HG02973 (cell line): Measurements from ENCODE around the gene LAMTOR3.

Source experiments
- ATAC-seq: cut with Tn5 transposase; IDR thresholded peaks from one replicate; pipeline ENCODE4 v1.9.1; 2021; ENCODE audit warnings: moderate library complexity; ENCODE audit not compliant: unreplicated experiment

LAMTOR3 gene

DNA sequence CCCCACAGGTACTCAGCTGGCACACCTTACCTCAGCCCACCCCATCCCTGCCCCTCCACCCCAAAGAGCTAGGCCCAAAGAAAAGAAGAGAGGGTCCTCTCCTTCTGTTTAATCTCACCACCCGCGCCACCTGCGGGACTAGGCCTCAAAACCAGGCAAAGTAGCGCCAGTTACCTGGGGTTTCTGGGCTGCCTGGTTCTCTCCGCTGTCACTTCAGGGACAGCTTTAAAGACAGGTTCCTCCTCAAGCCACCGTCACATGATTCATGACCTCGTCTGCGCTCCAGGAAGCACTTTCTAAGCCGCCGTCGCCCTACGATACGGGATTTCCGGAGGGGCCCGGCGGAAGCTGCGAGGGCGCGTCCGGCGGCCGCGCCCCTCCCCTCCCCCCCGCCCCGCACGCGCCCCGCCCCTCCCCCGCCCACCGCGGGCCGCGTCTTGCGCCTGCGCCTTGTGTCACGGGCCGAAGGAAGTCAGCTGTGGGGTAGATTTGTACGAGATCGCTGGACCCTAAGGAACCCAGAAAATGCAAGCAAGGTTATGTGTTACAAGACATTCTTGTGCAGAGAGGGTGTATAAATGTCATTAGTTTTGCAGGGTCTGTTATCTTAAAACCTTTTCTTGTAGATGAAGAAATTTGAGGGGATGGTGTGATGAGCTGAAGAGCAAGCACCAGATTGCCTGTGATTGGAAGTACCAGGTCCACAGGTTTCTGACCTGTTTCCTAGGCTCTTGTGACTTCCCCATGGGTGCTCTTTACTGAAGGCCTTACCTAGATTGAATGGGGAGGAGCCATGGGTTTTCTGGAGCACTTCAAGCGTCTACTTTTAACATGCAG lies at the start of gene LAMTOR3:
LAMTOR3 (minus strand) TSS at position 267 of the 837 bp plus-strand sequence. CDS start 464 bp downstream, outside the sequence.
- ATAC-seq, result peak; percentile 99

- no peak for ATAC-seq
Observed at GRCh38 chr4:99938243-99938753, 44.1 kb upstream of the LAMTOR3 start.

GRCh38 chr4:99934891-99935290 lies 40.7 kb upstream of the LAMTOR3 start:
- no peak for ATAC-seq

DNA sequence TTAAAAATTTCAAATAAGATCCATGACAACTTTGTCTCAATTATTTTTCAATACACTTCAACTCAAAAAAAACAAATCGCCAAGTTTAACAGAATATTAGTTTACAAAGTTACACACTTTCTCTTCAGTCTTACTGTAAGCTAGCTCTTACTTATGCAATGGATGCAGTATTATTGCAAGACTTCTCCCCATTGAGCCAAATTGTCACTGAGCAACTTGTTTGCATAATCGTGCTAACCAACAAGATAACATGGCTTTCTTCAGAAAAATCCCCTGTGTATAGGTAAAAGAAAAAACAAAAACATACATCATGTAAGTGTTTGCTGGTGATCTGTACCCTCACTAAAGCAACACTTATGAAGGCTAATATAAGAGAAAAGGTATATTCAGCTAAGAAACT lies 33.3 kb upstream of the LAMTOR3 start:
- no peak for ATAC-seq

DNA sequence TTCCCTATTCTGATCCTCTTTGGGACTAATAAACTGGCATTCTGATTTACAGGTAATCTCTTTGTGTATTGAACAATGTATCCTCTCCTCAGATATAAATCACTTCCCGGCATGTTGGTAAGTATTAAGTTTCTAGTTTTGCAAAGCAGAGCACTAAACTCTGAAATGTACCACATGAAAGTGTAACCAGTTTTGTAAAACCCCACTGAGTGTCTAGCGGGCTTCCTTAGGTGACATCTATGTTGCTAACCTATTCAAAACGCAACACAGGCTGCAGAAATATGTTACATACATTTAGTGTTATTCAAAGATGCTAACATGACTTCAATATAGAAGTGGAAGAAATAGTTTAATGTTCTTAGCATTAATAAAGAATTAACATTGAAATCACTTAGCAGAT lies 26.9 kb upstream of the LAMTOR3 start:
- no peak for ATAC-seq

DNA sequence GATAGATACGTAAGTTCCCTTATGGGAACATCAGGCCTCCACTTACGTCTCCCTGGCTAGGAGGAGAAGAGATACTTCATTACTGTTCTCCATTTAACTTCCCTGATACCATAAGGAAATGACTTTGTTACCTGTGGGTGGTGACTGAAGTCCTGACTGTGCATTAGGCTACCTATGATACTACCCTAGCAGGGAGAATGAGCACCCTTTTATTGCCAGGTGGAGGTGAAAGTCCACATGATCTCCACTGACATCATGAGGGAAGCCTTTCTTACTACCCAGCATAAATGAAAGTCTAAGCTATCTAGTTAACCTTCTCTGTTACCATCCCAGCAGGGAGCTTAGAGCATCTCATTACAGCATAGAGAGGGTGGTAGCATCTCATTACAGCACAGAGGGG lies 24.4 kb upstream of the LAMTOR3 start:
- ATAC-seq, result no peak

- no peak for ATAC-seq
Observed at GRCh38 chr4:99917575-99917974, 23.3 kb upstream of the LAMTOR3 start.

DNA sequence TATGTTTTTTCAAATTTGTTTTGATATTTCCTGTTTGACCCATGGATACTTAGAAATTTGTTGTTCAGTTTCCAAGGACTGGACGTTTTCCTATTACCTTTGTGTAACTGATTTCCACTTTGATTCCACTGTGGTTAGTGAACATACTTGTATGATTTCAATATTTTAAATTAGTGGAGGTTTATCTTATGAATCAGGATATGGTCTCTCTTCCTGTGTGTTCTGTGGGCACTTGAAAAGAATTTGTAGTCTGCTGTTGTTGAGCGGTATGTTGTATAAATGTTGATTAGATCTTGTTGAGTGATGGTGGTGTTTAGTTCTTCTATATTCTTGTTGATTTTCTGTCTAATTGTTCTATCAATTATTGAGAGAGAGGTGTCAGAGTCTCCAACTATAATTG lies 21.2 kb upstream of the LAMTOR3 start:
- ATAC-seq, result no peak

DNA sequence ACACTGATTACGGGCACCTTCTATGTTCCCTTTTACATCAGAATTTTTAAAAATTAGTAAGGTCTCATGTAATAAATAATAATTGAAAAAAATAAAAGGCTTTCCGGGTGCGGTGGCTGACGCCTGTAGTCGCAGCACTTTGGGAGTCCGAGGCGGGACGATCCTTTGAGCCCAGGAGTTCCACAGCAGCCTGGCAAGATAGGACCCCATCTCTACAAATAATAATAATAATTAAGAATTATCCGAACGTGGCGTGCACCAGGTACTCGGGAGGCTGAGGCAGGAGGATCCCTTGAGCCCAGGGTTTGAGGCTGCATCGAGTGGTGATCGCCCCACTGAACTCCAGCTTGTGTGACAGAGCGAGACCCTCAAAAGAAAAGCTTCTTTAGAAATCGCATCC lies 771 bp upstream of the LAMTOR3 start:
- no peak for ATAC-seq

GRCh38 chr4:99893839-99894160 lies 427 bp downstream of the LAMTOR3 start:
- ATAC-seq, result no peak

DNA sequence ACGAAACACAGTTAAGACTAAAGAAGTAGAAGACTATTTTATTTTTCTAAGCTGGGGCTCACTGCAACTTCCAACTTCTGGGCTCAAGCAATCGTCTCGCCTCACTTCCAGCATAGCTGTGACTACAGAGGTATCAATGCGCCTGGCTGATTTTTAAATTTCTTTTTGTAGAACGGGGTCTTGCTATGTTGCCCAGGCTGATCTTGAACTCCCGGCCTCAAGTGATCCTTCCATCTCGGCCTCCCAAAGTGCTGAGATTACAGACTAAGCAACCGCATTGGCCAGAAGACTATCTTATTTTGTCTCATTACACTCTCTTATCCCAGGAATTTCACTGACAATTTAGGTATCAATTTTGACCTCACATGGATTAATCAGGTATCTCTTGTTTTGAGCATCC lies 1.2 kb downstream of the LAMTOR3 start:
- no peak for ATAC-seq

- ATAC-seq, result no peak
Observed at GRCh38 chr4:99891351-99891750, 2.9 kb downstream of the LAMTOR3 start.

GRCh38 chr4:99887837-99888236 lies 6.4 kb downstream of the LAMTOR3 start:
- ATAC-seq, result no peak

GRCh38 chr4:99886146-99886545 lies 8.1 kb downstream of the LAMTOR3 start:
- ATAC-seq, result no peak

DNA sequence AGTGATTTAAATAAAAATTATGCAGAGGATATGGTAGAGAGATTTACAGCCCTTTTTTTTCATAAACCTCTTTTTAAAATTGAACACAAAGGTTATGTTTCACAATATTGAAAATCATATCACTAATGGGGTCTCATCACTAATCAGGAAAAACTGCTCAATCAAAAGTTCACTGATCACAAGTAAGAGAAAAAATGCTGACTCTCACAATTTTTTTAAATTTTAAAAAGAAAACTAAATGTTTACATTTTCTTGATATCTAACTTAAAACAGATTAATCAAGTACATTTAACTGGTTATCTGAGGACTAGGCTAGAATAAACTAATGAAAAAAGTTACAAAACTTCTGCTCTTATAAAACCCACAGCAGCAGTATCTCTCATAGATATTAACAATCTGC lies 8.5 kb downstream of the LAMTOR3 start:
- ATAC-seq, result no peak

DNA sequence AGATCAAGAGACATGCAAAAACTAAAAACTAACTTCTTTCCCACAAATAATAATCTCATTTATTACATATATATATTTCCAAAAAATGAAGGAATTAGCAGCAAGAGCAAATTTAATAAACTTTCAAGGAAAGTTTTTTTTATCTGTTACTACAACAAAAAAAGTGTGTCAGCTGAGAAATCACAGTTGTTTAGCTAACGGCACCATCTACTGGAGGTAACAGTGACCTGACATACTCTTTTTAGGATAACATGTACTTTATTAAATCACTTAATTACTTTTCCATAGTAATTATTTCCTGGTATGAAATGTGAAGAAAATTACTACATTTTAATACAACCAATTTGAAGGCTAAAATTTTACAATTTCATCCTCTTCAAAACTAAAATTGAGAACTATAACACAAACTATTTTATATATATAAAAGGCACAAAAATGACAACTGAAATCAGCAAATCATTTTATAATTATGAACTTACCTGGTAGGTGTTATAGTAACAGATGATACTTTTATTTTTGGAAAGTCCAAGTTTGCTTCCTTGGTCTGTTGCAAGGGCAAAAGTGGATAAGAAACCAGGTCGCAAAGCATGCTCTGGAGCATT lies 9.1 kb downstream of the LAMTOR3 start:
- ATAC-seq, result no peak

DNA sequence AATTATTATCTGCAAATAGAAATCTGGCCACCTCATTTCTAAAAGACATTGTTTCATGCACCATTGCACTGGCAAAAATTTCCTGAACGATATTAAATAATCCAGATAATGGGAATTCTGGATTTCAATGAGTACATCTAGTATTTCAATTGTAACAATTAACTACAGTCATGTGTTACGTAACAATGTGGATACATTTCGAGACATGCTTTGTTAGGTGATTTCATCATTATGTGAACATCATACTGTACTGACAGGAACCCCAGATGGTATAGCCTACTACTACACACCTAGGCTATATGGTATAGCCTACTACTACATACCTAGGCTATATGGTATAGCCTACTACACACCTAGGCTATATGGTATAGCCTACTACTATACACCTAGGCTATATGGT lies 14.8 kb downstream of the LAMTOR3 start:
- ATAC-seq, result no peak

- ATAC-seq, result no peak
Observed at GRCh38 chr4:99878604-99879003, 15.6 kb downstream of the LAMTOR3 start.

- ATAC-seq, result no peak
Observed at GRCh38 chr4:99876946-99877345, 17.3 kb downstream of the LAMTOR3 start.

- no peak for ATAC-seq
Observed at GRCh38 chr4:99875071-99875470, 19.2 kb downstream of the LAMTOR3 start.

DNA sequence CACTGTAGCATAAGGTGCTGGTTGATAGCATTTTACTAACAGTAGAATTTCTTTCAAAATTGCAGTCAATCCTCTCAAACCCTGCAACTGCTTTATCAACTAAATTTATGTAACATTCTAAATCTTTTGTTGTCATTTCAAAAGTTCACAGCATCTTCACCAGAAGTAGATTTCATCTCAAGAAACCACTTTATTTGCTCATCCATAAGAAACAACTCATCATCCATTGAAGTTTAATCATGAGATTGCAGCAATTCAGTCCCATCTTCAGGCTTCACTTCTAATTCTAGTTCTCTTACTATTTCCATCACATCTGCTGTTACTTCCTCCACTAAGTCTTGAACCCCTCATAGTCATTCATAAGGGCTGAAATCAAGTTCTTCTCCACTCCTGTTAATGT lies 21.7 kb downstream of the LAMTOR3 start:
- no peak for ATAC-seq

GRCh38 chr4:99868126-99868596 lies 26.1 kb downstream of the LAMTOR3 start:
- no peak for ATAC-seq
